ENCODE measurements around the gene PRKACG.

GRCh38 chr9:69040646-69041045 is 26.7 kb upstream of the PRKACG start:
- no peak for TF ChIP-seq EZH2 (IDR thresholded peaks at IDR 0.05; ENCODE audit: insufficient read depth, poor library complexity, severe bottlenecking)
- no peak for TF ChIP-seq EZH2phosphoT487 (IDR thresholded peaks at IDR 0.05; ENCODE audit: insufficient read depth, low read depth)
